Activated T-helper 1 cell treated with anti-CD3 and anti-CD28 coated beads, Interleukin-12 subunit alpha, Interleukin-12 subunit beta, Interleukin-2, Interleukin-4 antibody, amounts not matched to agents 30 ng/mL and 10 ng/mL and 1 ng/mL, durations not matched to agents 14 hours and 24 hours and 36 hours (primary cell): ENCODE results near the gene RNMT. TPM values are rescaled to one million over a fixed set of nuclear protein-coding genes. Genes with fewer than 3 reads are reported as not detected.
"Not testable (repeated sequence)": the region's sequence is repeated elsewhere in the genome, so short reads cannot be mapped to it uniquely, and the experiment has no call there.

Experiments used
- DNase-seq: peaks from one replicate; pipeline ENCODE4 v3.0.0; 2021; ENCODE audit warnings: low spot score
- H3K27ac Mint-ChIP-seq: one replicate; pipeline ENCODE4 v1.8.0; 2021; ENCODE audit warnings: mild to moderate bottlenecking, mixed read lengths
- H3K27me3 Mint-ChIP-seq: one replicate; pipeline ENCODE4 v1.8.0; 2022; ENCODE audit warnings: mild to moderate bottlenecking, moderate library complexity, mixed read lengths; ENCODE audit not compliant: insufficient read depth
- H3K36me3 Mint-ChIP-seq: one replicate; pipeline ENCODE4 v1.8.0; 2021; ENCODE audit warnings: low read depth, mixed read lengths
- H3K4me1 Mint-ChIP-seq: one replicate; pipeline ENCODE4 v1.8.0; 2021; ENCODE audit warnings: low read depth, mixed read lengths
- H3K4me3 Mint-ChIP-seq: one replicate; pipeline ENCODE4 v1.8.0; 2021; ENCODE audit warnings: mild to moderate bottlenecking, moderate library complexity, mixed read lengths
- H3K9me3 Mint-ChIP-seq: one replicate; pipeline ENCODE4 v1.8.0; 2021; ENCODE audit warnings: mixed read lengths
- intact Hi-C: fragments of 100-400 bp; cut with micrococcal nuclease; formaldehyde crosslinking; loops from one replicate; pipeline ENCODE4 v1.15.1; 2024
- total RNA-seq: library from RNA; stranded (reverse); gene quantifications from 2 replicates; pipeline ENCODE4 v1.2.3, GENCODE V29; 2022

Gene RNMT
- total RNA-seq = 55.8 and 60.6 TPM in 2 replicates

DNA sequence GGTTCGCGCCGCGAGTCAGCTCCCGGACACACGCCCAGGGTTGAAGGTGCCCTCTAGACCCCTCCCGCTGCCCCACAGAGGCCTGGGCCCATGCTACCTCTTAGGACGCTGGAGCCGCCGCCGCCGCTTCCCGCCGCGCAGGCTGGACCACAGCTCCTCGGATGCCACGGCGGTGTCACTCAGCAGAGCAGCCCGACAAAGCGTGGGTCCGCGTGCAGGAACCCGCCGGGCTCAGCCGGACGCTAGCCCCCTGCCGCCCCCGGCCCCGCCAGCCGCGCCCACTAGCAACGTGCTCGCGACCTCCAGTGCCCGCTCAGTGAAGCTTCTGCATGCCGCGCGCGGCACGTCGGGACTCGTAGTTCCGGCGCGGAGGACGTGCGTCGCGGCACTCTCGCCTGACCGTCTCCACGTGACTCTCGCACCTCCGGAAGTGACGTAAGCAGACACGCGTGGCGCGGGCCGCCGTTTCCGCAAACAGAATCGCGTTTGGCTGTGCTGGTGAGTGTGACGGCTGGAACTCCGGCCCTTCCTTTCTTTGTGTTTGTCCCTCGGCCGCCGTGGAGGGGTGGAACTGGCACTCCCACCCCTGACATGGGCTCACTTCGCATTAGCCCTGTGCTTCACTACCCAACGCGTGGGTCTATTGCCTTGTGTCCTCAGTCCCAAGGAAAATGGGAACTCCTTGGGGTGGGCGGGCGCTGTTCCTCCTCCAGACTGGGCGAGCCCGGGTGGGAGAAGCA, at the start of gene RNMT, which contains the start of gene FAM210A:
Gene RNMT, plus strand, starts transcription at position 442 of the 740 bp plus-strand sequence. CDS start 4,845 bp downstream, outside the sequence.
Gene FAM210A, minus strand, starts transcription at position 327 of the 740 bp plus-strand sequence. CDS start 44,481 bp downstream, outside the sequence.
- DNase-seq = peak; percentile 94
- Mint-ChIP-seq H3K9me3 (no peaks in the 10 kb centered on the region), H3K27me3 (no peaks in the 10 kb centered on the region), H3K4me3 (peak within 1 kb of the TSS; percentile 93), H3K36me3 (peaks cover 24% of the 10 kb centered on the region), H3K4me1 (peaks cover 72% of the 10 kb centered on the region), H3K27ac (peak within 1 kb of the TSS; percentile 86)
- intact Hi-C loops = loop anchor here (1.0 to 5.0 kb wide), 13 partner anchors 62 to 1874 kb away; partner anchors contain the start of genes AFG3L2, CEP192, CHMP1B and PTPN2

DNA sequence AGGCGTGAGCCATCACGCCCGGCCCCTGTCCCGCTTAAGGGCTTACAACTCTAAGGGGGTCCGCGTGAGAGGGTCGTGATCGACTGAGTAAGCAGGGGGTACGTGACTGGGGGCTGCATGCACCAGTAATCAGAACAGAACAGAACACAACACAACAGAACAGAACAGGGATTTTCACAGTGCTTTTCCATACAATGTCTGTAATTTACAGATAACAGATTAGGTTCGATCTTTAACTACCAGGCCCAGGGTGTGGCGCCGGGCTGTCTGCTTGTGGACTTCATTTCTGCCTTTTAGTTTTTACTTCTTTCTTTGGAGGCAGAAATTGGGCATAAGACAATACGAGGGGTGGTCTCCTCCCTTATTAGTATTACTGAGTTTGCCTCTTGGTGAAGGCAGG, 49.1 kb upstream of the RNMT start:
- H3K4me1 Mint-ChIP-seq, DNase-seq, H3K27me3 Mint-ChIP-seq, intact Hi-C loops, H3K9me3 Mint-ChIP-seq, H3K4me3 Mint-ChIP-seq, H3K27ac Mint-ChIP-seq: not testable (repeated sequence)
- peaks cover 11% of the 10 kb centered on the region for H3K36me3 Mint-ChIP-seq

DNA sequence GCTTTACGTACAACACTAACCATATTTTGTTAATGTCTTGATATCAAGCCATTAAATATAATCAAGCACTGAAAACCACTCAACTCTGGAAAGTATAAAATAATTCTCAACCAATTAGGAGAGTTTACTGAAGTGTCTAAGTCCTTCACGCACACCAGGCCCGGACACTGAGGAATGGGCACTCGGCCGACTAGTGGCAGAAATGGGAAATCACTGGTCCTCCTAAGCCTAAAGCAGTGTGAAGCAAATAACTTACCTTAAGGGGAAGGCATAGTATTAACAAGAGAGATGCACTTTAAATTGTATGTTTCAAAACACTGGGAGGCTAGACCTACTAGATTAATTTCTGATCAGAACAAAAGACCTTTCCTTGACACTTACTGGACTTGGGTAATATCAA, 45.9 kb upstream of the RNMT start:
- Mint-ChIP-seq H3K27ac (no peak overlapping the region), H3K27me3 (peaks cover 2% of the 10 kb centered on the region), H3K4me1 (peaks cover 10% of the 10 kb centered on the region), H3K36me3 (peaks cover 10% of the 10 kb centered on the region), H3K4me3 (no peak overlapping the region), H3K9me3 (no peaks in the 10 kb centered on the region)
- no peak for DNase-seq
- intact Hi-C loops = no loop called here

DNA sequence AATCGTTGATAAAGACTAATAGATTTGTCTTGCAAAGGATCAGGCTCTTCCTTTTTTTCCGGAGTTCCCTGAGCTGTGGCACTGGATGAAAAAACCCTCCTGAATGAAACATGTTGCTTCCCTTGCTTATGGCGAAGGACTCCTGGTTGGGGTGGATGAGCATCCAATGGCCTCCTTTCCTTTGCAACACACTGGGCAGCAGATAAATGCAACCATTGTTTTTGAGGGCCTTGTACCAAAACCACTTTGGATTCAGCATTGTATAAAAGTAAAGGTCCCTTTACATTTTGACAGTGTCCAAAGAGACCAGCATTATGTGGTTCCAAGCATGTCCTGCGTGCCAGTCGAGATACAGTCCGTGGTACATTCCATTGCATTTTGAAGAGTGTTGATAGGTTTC, 44.8 kb upstream of the RNMT start:
- intact Hi-C loops = no loop called here
- peaks cover 2% of the 10 kb centered on the region for H3K27me3 Mint-ChIP-seq
- H3K4me3 Mint-ChIP-seq = no peak overlapping the region
- H3K36me3 Mint-ChIP-seq = peaks cover 10% of the 10 kb centered on the region
- no peak overlapping the region for H3K27ac Mint-ChIP-seq
- DNase-seq = no peak
- no peaks in the 10 kb centered on the region for H3K9me3 Mint-ChIP-seq
- peaks cover 10% of the 10 kb centered on the region for H3K4me1 Mint-ChIP-seq

DNA sequence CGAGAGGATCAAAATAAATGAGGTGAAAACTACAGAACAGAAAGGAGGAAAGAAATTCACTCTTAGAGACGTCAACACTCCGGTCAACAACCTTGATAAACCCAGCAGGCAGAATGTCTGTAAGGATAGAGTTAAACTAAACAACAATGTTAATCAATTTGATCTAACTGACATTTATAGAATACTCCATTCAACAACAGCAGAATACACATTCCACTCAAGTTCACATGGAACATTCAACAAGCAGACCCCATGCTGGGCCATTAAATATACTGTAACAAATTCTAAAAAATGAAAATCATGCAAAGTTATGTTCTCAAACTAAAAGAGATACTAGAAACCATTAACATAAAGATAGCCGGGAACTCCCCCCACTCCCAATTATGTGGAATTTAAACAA, 41.9 kb upstream of the RNMT start:
- intact Hi-C loops = no loop called here
- Mint-ChIP-seq H3K4me3 (no peak overlapping the region), H3K36me3 (peaks cover 11% of the 10 kb centered on the region), H3K4me1 (no peaks in the 10 kb centered on the region), H3K27ac (no peak overlapping the region), H3K27me3 (peaks cover 2% of the 10 kb centered on the region), H3K9me3 (no peaks in the 10 kb centered on the region)
- DNase-seq = no peak

DNA sequence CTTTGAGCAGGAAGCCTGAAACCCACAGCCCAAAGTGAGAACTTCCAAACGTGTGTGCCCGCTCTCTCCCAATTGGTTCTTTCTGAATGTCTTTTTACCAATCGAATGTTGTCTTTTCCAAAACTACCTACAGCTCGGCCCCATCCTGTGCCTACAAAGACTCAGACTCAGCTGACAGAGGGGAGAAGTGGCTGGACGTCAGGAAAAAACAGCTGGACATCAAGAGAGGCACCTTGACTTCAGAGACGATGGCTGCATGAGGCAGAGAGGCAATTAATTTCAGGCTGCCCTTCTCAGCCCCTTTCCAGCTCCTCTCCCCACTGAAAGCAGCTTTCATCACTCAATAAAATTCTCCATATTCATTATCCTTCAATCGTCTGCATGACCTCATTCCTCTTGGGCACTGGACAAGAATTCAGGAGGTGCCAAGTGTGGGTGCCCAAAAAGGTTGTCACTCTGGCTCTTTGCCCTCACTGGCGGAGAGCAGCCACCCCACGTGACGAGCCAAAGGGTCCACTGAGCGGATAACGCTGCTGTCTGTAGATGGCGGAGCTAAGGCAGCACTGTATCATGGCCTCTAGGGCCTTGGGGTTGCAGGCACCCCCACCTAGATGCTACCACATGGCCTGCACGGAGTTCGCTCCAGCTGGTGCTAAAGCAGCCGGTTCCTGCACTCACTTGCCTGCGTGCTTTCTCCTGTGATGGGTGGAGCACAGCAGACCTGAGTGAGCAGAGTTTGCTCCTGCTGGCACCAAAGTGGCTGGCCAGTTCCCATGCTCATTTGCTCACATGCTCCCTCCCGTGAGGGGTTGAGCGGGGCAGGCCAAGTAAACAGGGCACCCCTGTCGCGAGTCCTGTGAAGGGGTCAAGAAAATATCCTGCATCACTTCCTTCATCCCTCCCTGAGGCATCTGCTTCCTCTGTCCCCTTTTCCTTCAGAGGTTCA, 38.0 kb upstream of the RNMT start:
- peaks cover 19% of the 10 kb centered on the region for H3K9me3 Mint-ChIP-seq
- peaks cover 9% of the 10 kb centered on the region for H3K36me3 Mint-ChIP-seq
- no peak for DNase-seq
- H3K27ac Mint-ChIP-seq = no peak overlapping the region
- no peaks in the 10 kb centered on the region for H3K4me1 Mint-ChIP-seq
- H3K27me3 Mint-ChIP-seq = peaks cover 2% of the 10 kb centered on the region
- H3K4me3 Mint-ChIP-seq = no peak overlapping the region
- intact Hi-C loops = no loop called here

DNA sequence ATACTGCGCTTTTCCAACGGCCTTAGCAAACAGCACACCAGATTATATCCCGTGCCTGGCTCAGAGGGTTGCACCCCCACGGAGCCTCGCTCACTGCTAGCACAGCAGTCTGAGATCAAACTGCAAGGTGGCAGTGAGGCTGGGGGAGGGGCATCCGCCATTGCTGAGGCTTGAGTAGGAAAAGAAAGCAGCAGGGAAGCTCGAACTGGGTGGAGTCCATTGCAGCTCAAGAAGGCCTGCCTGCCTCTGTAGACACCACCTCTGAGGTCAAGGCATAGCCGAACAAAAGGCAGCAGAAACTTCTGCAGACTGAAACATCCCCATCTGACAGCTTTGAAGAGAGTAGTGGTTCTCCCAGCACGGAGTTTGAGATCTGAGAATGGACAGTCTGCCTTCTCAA, 36.4 kb upstream of the RNMT start:
- DNase-seq, intact Hi-C loops, H3K27me3 Mint-ChIP-seq, H3K4me3 Mint-ChIP-seq, H3K4me1 Mint-ChIP-seq, H3K27ac Mint-ChIP-seq: not testable (repeated sequence)
- peaks cover 13% of the 10 kb centered on the region for H3K36me3 Mint-ChIP-seq
- peaks cover 30% of the 10 kb centered on the region for H3K9me3 Mint-ChIP-seq

DNA sequence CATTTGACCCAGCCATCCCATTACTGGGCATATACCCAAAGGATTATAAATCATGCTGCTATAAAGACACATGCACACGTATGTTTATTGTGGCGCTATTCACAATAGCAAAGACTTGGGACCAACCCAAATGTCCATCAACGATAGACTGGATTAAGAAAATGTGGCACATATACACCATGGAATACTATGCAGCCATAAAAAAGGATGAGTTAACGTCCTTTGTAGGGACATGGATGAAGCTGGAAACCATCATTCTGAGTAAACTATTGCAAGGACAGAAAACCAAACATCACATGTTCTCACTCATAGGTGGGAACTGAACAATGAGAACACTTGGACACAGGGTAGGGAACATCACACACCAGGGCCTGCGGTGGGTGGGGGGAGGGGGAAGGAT, 31.1 kb upstream of the RNMT start:
- H3K4me1 Mint-ChIP-seq, H3K4me3 Mint-ChIP-seq, DNase-seq, intact Hi-C loops, H3K27ac Mint-ChIP-seq, H3K27me3 Mint-ChIP-seq: not testable (repeated sequence)
- H3K36me3 Mint-ChIP-seq = peaks cover 28% of the 10 kb centered on the region
- peaks cover 61% of the 10 kb centered on the region for H3K9me3 Mint-ChIP-seq

DNA sequence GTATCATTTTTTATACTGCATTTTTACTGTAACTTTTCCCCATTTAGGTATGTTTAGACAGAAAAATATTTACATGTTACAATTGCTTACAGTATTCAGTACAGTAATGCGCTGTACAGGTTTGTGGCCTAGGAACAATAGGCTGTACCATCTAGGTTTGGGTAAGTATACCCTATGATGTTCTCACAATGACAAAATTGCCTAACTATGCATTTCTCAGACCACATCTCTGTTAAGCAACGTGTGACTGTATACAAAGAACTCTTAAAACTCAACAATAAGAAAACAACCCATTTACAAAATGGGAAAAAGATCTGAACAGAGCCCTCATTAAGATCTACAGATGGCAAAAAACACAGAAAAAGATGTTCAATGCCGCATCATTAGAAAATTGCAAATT, 29.5 kb upstream of the RNMT start:
- Mint-ChIP-seq H3K27ac (no peak overlapping the region), H3K9me3 (peaks cover 68% of the 10 kb centered on the region), H3K4me3 (no peak overlapping the region), H3K27me3 (no peaks in the 10 kb centered on the region), H3K4me1 (no peaks in the 10 kb centered on the region), H3K36me3 (peaks cover 23% of the 10 kb centered on the region)
- intact Hi-C loops = no loop called here
- no peak for DNase-seq

DNA sequence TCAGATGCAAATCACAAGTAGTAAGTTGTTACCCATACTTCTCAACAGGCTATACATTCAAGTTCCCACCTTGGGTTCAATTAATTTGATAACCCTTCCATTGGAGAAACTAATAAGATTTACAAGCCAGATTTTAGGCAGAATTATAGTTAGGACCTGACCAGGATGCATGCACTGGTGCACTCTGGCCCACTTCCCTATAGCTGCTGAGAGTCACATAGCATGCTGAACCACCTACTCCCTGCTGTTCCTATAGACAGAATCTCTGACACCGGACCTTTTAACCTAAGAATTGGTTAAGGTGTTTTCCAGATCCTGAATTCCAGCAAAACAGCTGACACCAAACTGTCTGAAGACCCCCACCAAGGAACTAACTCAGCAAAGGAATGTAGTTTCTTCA, 26.3 kb upstream of the RNMT start:
- H3K27ac Mint-ChIP-seq = no peak overlapping the region
- no peaks in the 10 kb centered on the region for H3K4me1 Mint-ChIP-seq
- peaks cover 67% of the 10 kb centered on the region for H3K9me3 Mint-ChIP-seq
- H3K27me3 Mint-ChIP-seq = no peaks in the 10 kb centered on the region
- DNase-seq = no peak
- no peak overlapping the region for H3K4me3 Mint-ChIP-seq
- intact Hi-C loops = no loop called here
- H3K36me3 Mint-ChIP-seq = peaks cover 25% of the 10 kb centered on the region

DNA sequence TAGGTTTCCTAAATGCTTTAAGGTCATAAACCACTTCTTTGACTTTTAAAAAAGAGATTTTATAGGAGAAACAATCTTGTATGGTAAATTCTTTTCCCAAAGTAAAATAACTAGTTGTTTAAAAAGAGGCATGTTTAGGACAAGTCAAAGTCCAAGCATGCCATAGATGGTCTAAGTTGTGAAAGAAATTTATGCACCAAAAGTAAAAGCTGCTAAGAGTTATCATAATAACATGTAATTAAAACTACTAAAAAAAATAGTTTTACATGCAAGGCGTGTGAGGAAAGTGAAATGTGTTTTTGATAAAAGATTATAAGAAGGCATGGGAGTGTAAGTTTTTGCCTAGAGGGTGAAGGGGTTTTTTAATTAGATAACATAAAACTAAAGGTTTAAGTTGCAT, 22.6 kb upstream of the RNMT start:
- H3K4me1 Mint-ChIP-seq = no peaks in the 10 kb centered on the region
- DNase-seq = no peak
- peaks cover 66% of the 10 kb centered on the region for H3K9me3 Mint-ChIP-seq
- H3K36me3 Mint-ChIP-seq = peaks cover 26% of the 10 kb centered on the region
- no peak overlapping the region for H3K27ac Mint-ChIP-seq
- H3K4me3 Mint-ChIP-seq = no peak overlapping the region
- intact Hi-C loops = no loop called here
- no peaks in the 10 kb centered on the region for H3K27me3 Mint-ChIP-seq

DNA sequence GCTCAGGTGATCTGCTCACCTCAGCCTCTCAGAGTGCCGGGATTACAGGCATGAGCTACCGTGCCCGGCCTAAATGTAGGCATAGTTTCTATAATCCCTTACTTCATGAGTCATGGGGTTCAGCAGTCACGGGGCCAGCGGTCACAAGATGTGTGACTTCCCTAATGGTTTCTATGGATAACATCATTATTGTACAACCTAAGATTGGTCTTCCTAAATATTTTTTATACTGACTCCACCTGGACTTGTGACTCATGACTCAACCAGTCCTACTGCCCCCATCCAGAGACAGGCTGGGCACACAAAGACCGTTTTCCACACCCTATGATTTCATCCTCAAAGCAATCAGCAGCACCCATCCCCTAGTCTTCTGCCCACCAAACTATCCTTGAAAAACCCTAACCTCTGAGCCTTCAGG, 16.1 kb upstream of the RNMT start:
- intact Hi-C loops = no loop called here
- Mint-ChIP-seq H3K9me3 (peaks cover 29% of the 10 kb centered on the region), H3K4me3 (no peak overlapping the region), H3K36me3 (peaks cover 22% of the 10 kb centered on the region), H3K27me3 (no peaks in the 10 kb centered on the region), H3K27ac (no peak overlapping the region), H3K4me1 (peaks cover 8% of the 10 kb centered on the region)
- no peak for DNase-seq
